GM23248 (cell line): ENCODE data around the gene COL17A1. TPM values are rescaled to one million over a fixed set of nuclear protein-coding genes. Genes with fewer than 3 reads are reported as not detected.

ENCODE experiments used
- DNase-seq: peaks from one replicate; pipeline ENCODE4 v3.0.0-alpha.2; 2015
- H2AFZ ChIP-seq: fragments of 200-600 bp; sonication (generic); 2 replicates; pipeline ENCODE4 v1.6.1; 2016; ENCODE audit warnings: antibody characterized with exemption
- H3F3A ChIP-seq: fragments of 200-600 bp; sonication (generic); 2 replicates; pipeline ENCODE4 v1.6.1; 2016; ENCODE audit warnings: mild to moderate bottlenecking, antibody characterized with exemption, mixed run types; ENCODE audit not compliant: insufficient read depth
- H3K27ac ChIP-seq: fragments of 200-600 bp; sonication (generic); 2 replicates; pipeline ENCODE4 v1.5.1; 2016; ENCODE audit warnings: mild to moderate bottlenecking
- H3K27me3 ChIP-seq: fragments of 200-600 bp; sonication (generic); replicated peaks from 2 replicates; pipeline ENCODE4 v1.6.1; 2016; ENCODE audit warnings: mild to moderate bottlenecking; ENCODE audit not compliant: insufficient read depth
- H3K36me3 ChIP-seq: fragments of 200-600 bp; sonication (generic); 2 replicates; pipeline ENCODE4 v1.6.1; 2016; ENCODE audit warnings: low read depth, mild to moderate bottlenecking
- H3K4me1 ChIP-seq: fragments of 200-600 bp; sonication (generic); 2 replicates; pipeline ENCODE4 v1.6.1; 2016; ENCODE audit warnings: mild to moderate bottlenecking; ENCODE audit not compliant: insufficient read depth
- H3K4me2 ChIP-seq: fragments of 200-600 bp; sonication (generic); one replicate; pipeline ENCODE4 v1.6.1; 2016; ENCODE audit warnings: mild to moderate bottlenecking; ENCODE audit not compliant: unreplicated experiment
- H3K4me3 ChIP-seq: fragments of 200-600 bp; sonication (generic); 2 replicates; pipeline ENCODE4 v1.5.1; 2016; ENCODE audit warnings: mild to moderate bottlenecking
- H3K79me2 ChIP-seq: fragments of 200-600 bp; sonication (generic); 2 replicates; pipeline ENCODE4 v1.6.1; 2016; ENCODE audit warnings: mild to moderate bottlenecking; ENCODE audit not compliant: insufficient read depth
- H3K9ac ChIP-seq: fragments of 200-600 bp; sonication (generic); 2 replicates; pipeline ENCODE4 v1.6.1; 2016; ENCODE audit warnings: mild to moderate bottlenecking
- H3K9me2 ChIP-seq: fragments of 200-600 bp; sonication (generic); 2 replicates; pipeline ENCODE4 v1.6.1; 2016; ENCODE audit warnings: mixed run types, mild to moderate bottlenecking, moderate library complexity; ENCODE audit not compliant: insufficient read depth
- H3K9me3 ChIP-seq: fragments of 200-600 bp; sonication (generic); one replicate; pipeline ENCODE4 v1.6.1; 2017; ENCODE audit warnings: low read depth
- H4K20me1 ChIP-seq: fragments of 200-600 bp; sonication (generic); 2 replicates; pipeline ENCODE4 v1.6.0; 2016; ENCODE audit not compliant: insufficient read depth
- EZH2 ChIP-seq: fragments of 200-600 bp; sonication (generic); IDR thresholded peaks from 2 replicates; pipeline ENCODE4 v1.6.1; 2018; ENCODE audit warnings: antibody characterized with exemption, mild to moderate bottlenecking; ENCODE audit not compliant: insufficient read depth, poor library complexity, severe bottlenecking
- EZH2phosphoT487 ChIP-seq: fragments of 200-600 bp; sonication (generic); IDR thresholded peaks from 2 replicates; pipeline ENCODE4 v1.6.1; 2018; ENCODE audit warnings: antibody characterized with exemption, moderate library complexity, mild to moderate bottlenecking, low read depth; ENCODE audit not compliant: insufficient read depth
- WGBS, 2 experiments: methylation state at CpG; one replicate each; pipeline ENCODE4 v1.1.6; 2015 to 2017; ENCODE audit warnings: low lambda C conversion rate in 2 of 2, low coverage in 1 of 2; ENCODE audit errors: missing lambda C conversion rate in 2 of 2; 5-methylcytosine and 5-hydroxymethylcytosine counted together
- in situ Hi-C: fragments of 300-500 bp; cut with MboI; formaldehyde crosslinking; loops from 2 replicates; pipeline ENCODE4 v1.15.0; 2020
- polyA plus RNA-seq: library from polyadenylated mRNA; unstranded; fragments of >200 nt; fragmentation: Nextera tagmentation; extraction: Ambion mirVana; gene quantifications from 2 replicates; pipeline ENCODE4 v1.2.1, GENCODE V29; 2016
- total RNA-seq: library from RNA; depleted of rRNA; stranded (reverse); fragments of >200 nt; shearing (Covaris generic); gene quantifications from 2 replicates; pipeline ENCODE4 v1.2.3, GENCODE V29; 2014

The COL17A1 gene
- total and polyA plus RNA-seq, 2 experiments from 2014 or later: 0.51 TPM; not detected in 1

- in situ Hi-C loops: no loop called here
- DNase-seq: peak; percentile 88
- peaks cover 19% of the 10 kb centered on the region for H3F3A ChIP-seq
- no peak overlapping the region for H3K9ac ChIP-seq
- peak overlapping the region; percentile 66 for H3K27ac ChIP-seq
- TF ChIP-seq EZH2phosphoT487 (peak; percentile 67; the same call in 1 of the 2 replicates), EZH2 (no peak)
- H3K27me3 ChIP-seq: no peaks in the 10 kb centered on the region
- H3K79me2 ChIP-seq: no peaks in the 10 kb centered on the region
- H3K36me3 ChIP-seq: no peaks in the 10 kb centered on the region
- no peaks in the 10 kb centered on the region for H4K20me1 ChIP-seq
- peak overlapping the region; percentile 53 for H3K4me2 ChIP-seq
- 3 to 4% methylated on average over 3 of the region's 3 CpGs for WGBS, 2 experiments
- no peaks in the 10 kb centered on the region for H3K9me2 ChIP-seq
- H3K9me3 ChIP-seq: peaks cover 5% of the 10 kb centered on the region
- peaks cover 13% of the 10 kb centered on the region for H3K4me1 ChIP-seq
- H2AFZ ChIP-seq: no peak overlapping the region
- H3K4me3 ChIP-seq: peak overlapping the region; percentile 22; the same call in 1 of the 2 replicates
These were observed 24.4 kb upstream of the COL17A1 start for GRCh38 chr10:104109908-104110662.

GRCh38 chr10:104104926-104105325, 19.2 kb upstream of the COL17A1 start:
- Histone ChIP-seq H3F3A (peaks cover 11% of the 10 kb centered on the region), H3K9ac (no peak overlapping the region), H3K36me3 (no peaks in the 10 kb centered on the region), H4K20me1 (no peaks in the 10 kb centered on the region), H3K27ac (no peak overlapping the region), H3K4me2 (no peak overlapping the region), H3K27me3 (no peaks in the 10 kb centered on the region; the same call in 1 of the 2 replicates), H3K9me2 (no peaks in the 10 kb centered on the region), H3K79me2 (no peaks in the 10 kb centered on the region), H3K4me3 (no peak overlapping the region), H3K4me1 (0 out of 2 replicates have a peak, but pooled peaks cover 3% of the 10 kb centered on the region), H3K9me3 (peaks cover 5% of the 10 kb centered on the region), H2AFZ (no peak overlapping the region)
- no peak for TF ChIP-seq EZH2
- no peak for TF ChIP-seq EZH2phosphoT487
- DNase-seq: peak; percentile 30
- in situ Hi-C loops: no loop called here
- 91 to 98% methylated on average over 2 of the region's 2 CpGs for WGBS, 2 experiments

- no peak overlapping the region for H3K4me3 ChIP-seq
- TF ChIP-seq EZH2phosphoT487 (no peak), EZH2 (no peak)
- H2AFZ ChIP-seq: no peak overlapping the region
- H3K79me2 ChIP-seq: no peaks in the 10 kb centered on the region
- no peak overlapping the region for H3K27ac ChIP-seq
- DNase-seq: no peak
- no peaks in the 10 kb centered on the region for H3K36me3 ChIP-seq
- H3K9me2 ChIP-seq: no peaks in the 10 kb centered on the region
- H3K9me3 ChIP-seq: peaks cover 5% of the 10 kb centered on the region
- no peak overlapping the region for H3K4me2 ChIP-seq
- H3F3A ChIP-seq: peaks cover 6% of the 10 kb centered on the region
- no peak overlapping the region for H3K9ac ChIP-seq
- in situ Hi-C loops: no loop called here
- H3K4me1 ChIP-seq: 0 out of 2 replicates have a peak, but pooled peaks cover 3% of the 10 kb centered on the region
- H4K20me1 ChIP-seq: no peaks in the 10 kb centered on the region
- 0% methylated on average over 1 of the region's 1 CpG for WGBS, 2 experiments
- H3K27me3 ChIP-seq: no peaks in the 10 kb centered on the region; the same call in 1 of the 2 replicates
These were observed 18.7 kb upstream of the COL17A1 start for GRCh38 chr10:104104418-104104817.

GRCh38 chr10:104103956-104104355, 18.3 kb upstream of the COL17A1 start:
- H2AFZ ChIP-seq: no peak overlapping the region
- no peak for DNase-seq
- H3K9me2 ChIP-seq: no peaks in the 10 kb centered on the region
- H3K9ac ChIP-seq: no peak overlapping the region
- H3K27ac ChIP-seq: no peak overlapping the region
- in situ Hi-C loops: no loop called here
- 74 to 75% methylated on average over 1 of the region's 1 CpG for WGBS, 2 experiments
- H3K79me2 ChIP-seq: no peaks in the 10 kb centered on the region
- peaks cover 7% of the 10 kb centered on the region; the same call in 1 of the 2 replicates for H3K4me1 ChIP-seq
- H3K4me2 ChIP-seq: no peak overlapping the region
- no peaks in the 10 kb centered on the region for H3K36me3 ChIP-seq
- H3F3A ChIP-seq: peaks cover 1% of the 10 kb centered on the region
- TF ChIP-seq EZH2phosphoT487 (no peak), EZH2 (no peak)
- peaks cover 1% of the 10 kb centered on the region for H3K9me3 ChIP-seq
- H3K4me3 ChIP-seq: no peak overlapping the region
- no peaks in the 10 kb centered on the region; the same call in 1 of the 2 replicates for H3K27me3 ChIP-seq
- H4K20me1 ChIP-seq: no peaks in the 10 kb centered on the region
